KBM-7 (cell line): ENCODE measurements around the gene IL32.
A peak's percentile ranks its signal among the peaks of the same experiment; 100 is the strongest.
"Not testable (repeated sequence)": the region's sequence is repeated elsewhere in the genome, so short reads cannot be mapped to it uniquely, and the experiment has no call there.

Source experiments
- DNase-seq: peaks from one replicate; pipeline ENCODE4 v3.0.0-alpha.2; 2015
- in situ Hi-C: fragments of 300-500 bp; cut with MboI; formaldehyde crosslinking; loops from 2 replicates; pipeline ENCODE4 v1.14.3; 2020; ENCODE audit warnings: low sequenced_read_pairs, low pct_unique_long_range_greater_than_20kb, mixed read lengths

Gene IL32

DNA sequence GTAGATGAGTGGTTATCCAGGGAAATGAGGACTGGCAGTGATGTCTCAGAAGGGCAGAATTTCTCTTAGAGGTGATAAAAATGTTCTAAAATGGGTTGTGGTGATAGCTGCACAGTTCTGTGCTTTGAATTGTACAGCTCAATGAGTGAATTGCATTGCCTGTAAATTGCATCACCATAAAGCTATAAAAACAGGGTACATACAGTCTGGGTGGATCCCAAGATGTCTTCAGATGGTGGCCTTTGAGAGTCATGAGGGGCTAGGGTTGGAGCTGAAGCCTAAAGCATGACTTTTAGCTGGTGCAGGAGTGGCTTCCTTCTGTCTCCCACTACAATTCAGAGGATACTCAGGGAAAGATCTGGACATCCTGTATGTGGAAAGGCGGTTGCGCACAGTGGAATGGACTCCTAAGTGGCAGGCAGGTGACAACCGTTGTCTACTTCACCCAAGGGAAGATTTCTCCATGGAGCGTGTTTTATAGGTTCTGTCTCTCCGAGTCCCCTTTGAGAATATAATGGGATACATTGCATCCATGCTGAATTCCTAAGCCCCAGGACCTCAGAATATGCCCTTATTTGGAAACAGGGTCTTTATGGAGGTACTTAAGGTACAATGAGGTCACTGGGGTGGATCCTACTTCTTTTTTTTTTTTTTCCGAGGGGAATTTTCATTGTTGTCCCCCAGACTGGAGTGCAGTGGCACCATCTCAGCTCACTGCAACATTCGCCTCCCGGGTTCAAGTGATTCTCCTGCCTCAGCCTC lies 1.6 kb upstream of the IL32 start:
- DNase-seq: no peak
- in situ Hi-C loops: no loop called here

DNA sequence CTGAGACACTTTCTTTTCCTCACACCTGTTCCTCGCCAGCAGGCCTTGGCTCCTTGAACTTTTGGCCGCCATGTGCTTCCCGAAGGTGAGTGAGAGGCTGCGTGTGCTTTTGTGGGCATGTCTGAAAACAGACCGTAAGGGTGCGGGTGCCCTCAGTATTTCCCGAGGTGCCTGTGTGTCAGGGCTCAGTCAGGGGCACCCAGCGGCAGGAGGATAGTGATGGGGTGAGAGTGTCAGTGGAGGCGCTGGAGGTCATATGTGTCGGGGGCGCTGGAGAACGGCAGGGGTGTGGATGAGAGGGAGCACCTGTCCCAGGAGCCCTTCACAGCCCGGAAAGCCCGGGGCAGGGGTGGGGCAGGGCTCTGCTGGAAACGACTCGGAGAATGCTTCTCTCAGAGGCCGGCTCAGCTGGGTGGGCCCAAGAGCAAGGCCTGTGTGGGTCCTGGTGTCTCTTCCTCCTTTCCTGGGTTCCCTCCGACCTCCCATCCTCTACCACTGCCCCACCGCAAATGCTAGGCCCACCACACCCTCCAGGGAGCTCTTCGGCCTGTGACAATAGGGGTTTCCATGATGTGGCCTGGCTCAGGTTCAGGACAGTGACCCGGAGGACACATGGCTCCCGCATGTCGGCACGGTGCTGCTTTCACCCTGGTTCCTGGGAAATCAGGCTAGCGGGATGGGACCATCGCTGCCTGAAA lies 451 bp downstream of the IL32 start:
- no peak for DNase-seq
- in situ Hi-C loops: no loop called here

DNA sequence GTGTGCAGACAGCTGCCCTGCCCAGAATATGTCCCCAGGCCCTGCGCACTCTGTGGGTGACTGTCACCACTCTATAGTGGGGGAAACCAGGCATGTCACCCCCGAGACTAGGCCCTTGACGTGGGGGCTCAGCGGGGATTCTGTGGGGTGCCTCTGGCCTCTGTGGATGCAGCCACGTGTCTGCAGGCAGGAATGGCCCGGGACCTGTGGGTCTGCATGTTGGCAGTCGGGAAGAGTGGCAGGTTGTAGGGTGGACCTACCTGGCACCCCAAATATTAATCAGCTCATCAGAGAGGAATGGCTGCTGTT lies 954 bp downstream of the IL32 start:
- no peak for DNase-seq
- in situ Hi-C loops: no loop called here

DNA sequence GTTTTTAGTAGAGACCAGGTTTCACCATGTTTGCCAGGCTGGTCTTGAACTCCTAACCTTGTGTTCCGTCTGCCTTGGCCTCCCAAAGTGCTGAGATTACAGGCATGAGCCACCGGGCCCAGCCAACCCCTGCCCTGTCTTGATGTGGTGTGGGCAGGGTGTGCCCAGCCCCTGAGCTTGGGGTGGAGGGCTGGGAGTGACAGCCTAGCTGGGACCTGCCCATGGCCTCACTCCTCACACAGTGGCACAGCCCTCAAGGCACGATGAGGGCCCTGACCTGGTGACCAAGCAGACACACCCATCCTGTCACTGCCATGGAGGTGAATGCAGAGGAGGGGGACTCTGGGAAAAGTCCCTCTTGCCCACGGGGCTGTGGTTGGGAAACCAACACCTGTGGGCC lies 3.0 kb downstream of the IL32 start:
- in situ Hi-C loops: no loop called here

DNA sequence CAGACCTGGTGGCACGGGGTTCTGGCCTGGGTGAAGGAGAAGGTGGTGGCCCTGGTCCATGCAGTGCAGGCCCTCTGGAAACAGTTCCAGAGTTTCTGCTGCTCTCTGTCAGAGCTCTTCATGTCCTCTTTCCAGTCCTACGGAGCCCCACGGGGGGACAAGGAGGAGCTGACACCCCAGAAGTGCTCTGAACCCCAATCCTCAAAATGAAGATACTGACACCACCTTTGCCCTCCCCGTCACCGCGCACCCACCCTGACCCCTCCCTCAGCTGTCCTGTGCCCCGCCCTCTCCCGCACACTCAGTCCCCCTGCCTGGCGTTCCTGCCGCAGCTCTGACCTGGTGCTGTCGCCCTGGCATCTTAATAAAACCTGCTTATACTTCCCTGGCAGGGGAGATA lies 3.7 kb downstream of the IL32 start:
- in situ Hi-C loops, DNase-seq: not testable (repeated sequence)

More for the DNA sequence above, 3.0 kb downstream of the IL32 start:
- no peak for DNase-seq

DNA sequence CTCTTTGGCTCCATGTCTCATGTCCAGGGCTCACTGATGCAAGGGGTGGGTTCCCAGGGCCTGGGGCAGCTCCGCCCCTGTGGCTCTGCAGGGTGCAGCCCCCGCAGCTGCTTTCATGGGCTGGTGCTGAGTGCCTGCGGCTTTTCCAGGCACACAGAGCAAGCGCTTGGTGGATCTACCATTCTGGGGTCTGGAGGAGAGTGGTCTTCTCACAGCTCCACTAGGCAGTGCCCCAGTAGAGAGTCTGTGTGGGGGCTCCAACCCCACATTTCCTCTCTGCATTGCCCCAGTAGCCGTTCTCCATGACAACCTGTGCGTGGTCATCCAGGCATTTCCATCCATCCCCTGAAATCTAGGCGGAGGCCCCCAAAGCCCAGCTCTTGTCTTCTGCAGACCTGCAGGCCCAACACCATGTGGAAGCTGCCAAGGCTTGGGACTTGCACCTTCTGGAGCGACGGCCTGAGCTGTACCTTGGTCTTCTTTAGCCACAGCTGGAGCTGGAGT lies 5.2 kb downstream of the IL32 start:
- no peak for DNase-seq
- in situ Hi-C loops: no loop called here

DNA sequence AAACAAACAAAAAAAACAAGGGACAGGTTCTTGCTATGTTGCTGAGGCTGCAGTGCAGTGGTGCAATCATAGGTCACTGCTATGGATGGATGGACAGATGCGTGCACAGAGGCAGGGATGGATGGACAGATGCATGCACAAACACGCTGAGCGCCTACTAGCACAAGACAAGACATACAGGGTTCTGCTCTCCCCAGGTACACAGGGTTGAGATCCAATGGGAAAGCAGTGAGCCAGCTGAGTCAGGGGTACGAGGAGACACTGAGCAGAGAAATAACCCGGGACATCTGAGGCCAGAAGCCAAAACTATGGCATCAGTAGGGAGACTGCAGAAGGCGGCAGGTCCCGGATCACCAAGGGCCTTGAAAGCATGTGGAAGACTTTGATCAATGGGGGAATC lies 6.2 kb downstream of the IL32 start:
- DNase-seq: no peak
- in situ Hi-C loops: no loop called here

DNA sequence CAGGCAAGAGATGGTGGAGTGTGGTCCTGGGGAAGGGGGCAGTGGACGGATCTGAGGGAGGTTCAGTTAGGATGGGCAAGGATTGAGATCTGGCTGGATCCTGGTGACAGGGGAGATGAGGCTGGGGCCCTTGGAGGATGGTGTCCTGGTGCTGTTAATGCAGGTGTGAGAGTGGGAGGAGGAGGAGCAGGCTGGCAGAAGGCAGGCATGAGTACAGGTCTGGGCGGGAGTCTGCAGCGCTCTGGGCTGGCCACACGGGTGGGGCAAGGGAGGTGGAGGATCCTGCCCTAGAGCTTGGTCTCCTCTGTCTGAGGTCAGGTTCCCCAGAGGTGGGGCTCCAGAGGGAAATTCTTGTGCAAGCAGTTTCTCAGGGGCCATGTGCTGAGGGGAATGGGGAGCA lies 6.7 kb downstream of the IL32 start:
- DNase-seq, in situ Hi-C loops: not testable (repeated sequence)

DNA sequence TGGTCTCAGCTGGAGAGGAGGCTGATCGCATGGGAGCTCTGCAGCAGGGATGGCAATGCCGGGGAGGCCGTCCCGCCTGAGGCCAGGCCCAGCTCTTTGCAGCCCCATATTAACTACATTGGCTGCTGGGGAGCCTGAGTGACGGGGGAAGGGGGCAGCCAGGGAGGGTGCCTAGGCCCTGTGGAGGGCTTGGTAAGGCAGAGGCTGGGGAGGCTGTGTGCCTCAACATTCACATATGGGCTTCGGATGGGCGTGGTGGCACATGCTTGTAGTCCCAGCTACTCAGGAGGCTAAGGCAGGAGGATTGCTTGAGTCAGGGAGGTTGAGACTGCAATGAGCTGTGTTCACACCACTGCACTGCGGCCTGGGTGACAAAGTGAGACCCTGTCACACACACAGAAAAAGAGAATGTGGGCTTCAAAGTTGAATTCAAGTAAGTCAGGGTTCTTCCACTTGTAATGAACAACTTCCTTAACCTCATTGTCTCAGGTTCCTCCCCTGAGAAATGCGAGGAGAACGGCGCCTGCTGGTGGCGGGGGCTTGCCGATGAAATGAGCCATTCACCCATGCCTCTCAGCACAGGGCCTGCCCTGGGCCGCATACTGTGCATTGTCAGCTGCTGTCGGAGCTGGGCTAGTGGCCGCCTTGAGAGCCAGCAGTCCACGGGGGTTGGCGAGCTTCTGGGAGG lies 7.3 kb downstream of the IL32 start:
- in situ Hi-C loops, DNase-seq: not testable (repeated sequence)

DNA sequence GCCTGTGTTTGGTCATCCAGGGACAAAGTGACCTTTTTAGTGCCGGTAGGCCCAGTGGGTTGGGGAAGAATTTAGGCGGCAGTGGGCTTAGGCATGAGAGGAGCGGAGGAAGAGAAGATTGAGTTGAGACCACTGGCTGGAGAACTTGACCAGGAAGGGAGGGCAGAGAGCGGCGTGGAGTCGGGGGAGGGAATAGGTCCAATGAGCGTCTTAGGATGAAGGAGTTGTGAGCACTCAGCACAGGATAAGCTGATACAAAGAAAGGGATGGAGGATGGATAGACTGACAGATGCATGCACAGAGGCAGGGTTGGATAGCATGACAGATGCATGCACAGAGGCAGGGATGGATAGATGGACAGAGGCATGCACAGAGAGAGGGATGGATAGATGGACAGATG lies 8.0 kb downstream of the IL32 start:
- in situ Hi-C loops: no loop called here

DNA sequence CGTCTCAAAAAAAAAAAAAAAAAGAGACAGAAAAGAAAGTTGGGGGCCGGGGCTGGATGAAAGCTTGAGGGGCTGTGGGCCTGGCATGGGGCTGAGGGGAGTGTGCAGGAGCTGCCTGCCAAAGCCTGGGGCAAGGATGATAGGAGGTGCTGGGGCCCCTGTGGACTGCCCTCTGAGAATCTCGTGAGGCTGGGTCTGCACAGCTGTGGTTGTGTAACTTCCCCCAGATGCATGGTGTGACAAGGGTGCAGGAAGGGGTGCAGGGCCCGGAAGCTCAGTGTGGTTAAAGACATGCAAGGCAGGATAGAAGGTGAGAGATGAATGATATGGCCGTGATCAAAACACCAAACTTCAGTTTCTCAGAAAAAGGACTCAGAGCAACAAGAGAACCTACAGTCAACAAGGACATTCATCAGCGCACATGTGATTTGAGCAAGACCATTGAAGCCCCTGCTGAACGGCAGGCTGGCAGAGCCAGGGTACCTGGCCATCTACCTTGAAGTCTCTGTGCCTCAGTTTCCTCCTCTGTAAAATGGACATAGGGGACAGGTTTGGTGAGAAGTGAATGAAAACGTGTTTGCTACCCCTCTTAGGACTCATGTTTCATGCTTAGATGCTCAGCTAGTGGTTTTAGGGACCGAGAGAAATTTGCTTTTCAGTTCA lies 9.6 kb downstream of the IL32 start:
- DNase-seq: peak; percentile 97
- in situ Hi-C loops: no loop called here

More for the DNA sequence above, 8.0 kb downstream of the IL32 start:
- no peak for DNase-seq

DNA sequence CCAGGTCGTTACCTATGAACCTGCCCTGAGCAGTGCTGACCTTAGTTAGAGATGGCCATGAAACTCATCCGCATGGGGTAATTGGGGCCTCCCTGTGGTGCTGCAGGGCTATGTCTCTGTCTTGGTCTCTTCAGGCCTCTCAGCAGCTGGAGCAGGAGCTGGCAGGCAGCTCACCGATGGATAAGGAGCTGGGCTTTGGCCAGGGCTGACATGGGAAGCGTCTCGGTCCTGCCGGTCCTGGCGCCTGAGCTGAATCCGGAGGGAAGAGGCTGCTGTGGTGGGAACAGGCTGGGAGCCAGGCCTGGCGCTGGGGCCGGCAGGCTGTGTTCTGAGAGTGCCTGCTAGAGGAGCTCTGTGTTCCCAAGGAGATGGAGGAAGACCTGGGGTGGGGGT lies 10.1 kb downstream of the IL32 start:
- in situ Hi-C loops: no loop called here
- DNase-seq: no peak

DNA sequence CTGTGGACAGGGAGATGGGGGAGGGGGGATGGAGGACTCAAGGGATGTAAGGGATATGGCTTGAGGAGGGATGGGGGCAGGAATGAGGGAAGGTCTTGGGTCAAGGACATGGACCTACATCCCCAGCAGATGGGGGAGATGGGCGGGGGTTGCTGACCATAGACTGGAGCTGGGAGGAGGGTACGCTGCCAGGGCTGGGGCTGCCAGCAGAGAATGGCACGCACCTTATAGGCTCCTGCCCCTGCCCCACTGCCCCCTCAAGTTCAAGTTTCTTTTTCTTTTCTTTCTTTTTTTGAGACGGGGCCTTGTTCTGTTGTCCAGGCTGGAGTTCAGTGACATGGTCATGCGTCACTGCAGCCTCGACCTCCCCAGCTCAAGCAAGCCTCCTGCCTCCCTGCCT lies 10.5 kb downstream of the IL32 start:
- in situ Hi-C loops, DNase-seq: not testable (repeated sequence)

DNA sequence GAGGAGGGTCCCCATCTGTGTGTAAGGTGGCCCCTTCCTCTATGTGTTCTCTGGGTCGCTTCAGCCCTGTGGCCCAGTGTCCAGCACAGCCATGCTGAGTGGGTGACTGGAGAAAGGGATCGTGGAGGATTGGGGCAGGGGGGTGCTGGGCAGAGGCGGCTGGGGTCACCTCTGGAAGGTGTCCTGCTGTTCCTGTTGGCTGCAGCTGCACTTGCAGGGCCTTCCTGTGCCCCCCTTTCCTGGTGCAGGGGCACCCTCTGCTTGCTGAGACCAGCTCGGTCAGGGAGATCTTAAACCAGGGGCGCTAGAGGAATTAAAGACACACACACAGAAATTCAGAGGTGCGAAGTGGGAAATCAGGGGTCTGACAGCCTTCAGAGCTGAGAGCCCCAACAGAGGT lies 11.1 kb downstream of the IL32 start:
- no peak for DNase-seq
- in situ Hi-C loops: no loop called here

DNA sequence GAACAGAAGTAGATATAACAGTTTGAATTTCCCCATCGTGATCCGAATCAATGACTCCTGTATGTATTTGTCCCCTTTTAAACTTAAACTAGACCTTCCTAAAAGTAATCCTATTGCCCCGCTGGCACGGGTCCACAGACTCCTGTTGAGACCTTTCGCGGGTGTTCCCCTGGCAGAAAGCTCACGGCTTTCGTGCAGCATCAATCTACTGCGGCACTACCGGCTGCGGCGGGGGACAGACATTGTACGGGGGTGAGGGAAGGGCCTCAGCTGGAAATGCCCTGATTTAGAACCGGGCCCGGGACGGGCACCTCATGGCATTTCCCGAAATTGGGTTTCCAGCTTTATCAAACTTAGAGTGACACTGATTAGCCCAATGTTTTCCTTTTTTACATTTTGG lies 14.6 kb downstream of the IL32 start:
- DNase-seq: no peak
- in situ Hi-C loops: no loop called here

DNA sequence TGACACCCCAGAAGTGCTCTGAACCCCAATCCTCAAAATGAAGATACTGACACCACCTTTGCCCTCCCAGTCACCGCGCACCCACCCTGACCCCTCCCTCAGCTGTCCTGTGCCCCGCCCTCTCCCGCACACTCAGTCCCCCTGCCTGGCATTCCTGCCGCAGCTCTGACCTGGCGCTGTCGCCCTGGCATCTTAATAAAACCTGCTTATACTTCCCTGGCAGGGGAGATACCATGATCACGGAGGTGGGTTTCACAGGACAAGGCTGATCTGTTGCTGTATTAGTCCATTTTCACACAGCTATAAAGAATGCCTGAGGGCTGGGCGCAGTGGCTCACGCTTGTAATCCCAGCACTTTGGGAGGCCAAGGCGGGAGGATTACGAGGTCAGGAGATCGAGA lies 16.5 kb downstream of the IL32 start:
- in situ Hi-C loops, DNase-seq: not testable (repeated sequence)

DNA sequence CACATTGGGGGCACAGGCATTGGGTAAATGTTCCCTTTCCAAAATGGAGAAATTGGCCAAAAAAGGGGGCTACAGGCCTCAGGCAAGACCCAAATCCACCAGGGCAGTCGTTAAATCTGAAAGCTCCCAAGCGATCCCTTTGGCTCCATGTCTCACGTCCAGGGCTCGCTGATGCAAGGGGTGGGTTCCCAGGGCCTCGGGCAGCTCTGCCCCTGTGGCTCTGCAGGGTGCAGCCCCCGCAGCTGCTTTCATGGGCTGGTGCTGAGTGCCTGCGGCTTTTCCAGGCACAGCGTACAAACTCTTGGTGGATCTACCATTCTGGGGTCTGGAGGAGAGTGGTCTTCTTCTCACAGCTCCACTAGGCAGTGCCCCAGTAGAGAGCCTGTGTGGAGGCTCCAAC lies 18.0 kb downstream of the IL32 start:
- in situ Hi-C loops: not testable (repeated sequence)

DNA sequence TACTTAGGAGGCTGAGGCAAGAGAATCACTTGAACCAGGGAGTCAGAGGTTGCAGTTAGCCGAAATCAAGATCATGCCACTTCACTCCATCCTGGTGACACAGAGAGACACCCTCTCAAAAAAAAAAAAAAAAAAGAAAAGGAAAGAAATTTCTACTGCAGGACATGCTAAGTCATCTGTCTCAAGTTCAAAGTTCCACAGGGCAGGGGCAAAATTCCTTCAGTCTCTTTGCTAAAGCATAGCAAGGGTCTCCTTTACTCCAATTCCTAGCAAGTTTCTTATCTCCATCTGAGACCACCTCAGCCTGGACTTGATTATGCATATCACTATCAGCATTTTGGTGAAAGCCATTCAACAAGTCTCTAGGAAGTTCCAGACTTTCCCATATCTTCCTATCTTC lies 19.1 kb downstream of the IL32 start:
- no peak for DNase-seq
- in situ Hi-C loops: no loop called here

More for the DNA sequence above, 18.0 kb downstream of the IL32 start:
- not testable (repeated sequence) for DNase-seq

DNA sequence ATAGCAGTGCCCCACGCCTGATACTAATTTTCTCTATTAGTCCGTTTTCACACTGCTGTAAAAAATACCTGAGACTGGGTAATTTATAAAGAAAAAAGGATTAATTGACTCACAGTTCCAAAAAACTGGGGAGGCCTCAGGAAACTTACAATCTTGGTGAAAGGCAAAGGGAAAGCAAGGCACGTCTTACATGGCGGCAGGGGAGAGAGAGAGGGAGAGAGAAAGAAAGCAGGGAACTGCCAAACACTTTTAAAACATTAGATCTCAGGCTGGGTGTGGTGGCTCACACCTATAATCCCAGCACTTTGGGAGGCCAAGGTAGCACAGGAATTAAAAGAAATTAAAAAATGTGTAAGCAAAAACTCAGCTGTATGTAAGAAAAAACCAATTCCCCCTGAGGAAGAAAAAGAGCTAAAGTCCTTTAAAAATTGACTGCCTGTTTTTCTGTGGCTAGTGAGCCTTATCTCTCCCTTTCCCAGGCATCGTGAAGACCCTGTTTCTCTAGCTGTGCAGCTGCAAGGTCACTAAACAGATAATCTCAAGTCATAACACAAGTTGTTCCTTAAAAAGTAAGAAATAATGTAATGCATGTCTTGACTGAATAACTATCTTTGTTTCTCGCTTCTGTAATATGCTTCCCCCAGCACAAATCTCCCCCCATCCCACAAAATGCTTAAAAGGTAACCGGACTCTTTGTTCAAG lies 19.7 kb downstream of the IL32 start:
- in situ Hi-C loops: no loop called here
- no peak for DNase-seq
